SJCRH30 (cell line): ENCODE data around the gene CD79A. TPM values are rescaled to one million over a fixed set of nuclear protein-coding genes. Genes with fewer than 3 reads are reported as not detected.

Experiments
- DNase-seq, 2 experiments: peaks; one replicate each; pipeline ENCODE4 v3.0.0-alpha.2; 2015 to 2020
- H3K27ac ChIP-seq: fragments of 250-450 bp; sonication (Bioruptor Pico); 2 replicates; pipeline ENCODE4 v1.5.1; 2020; ENCODE audit warnings: mild to moderate bottlenecking, moderate library complexity
- H3K27me3 ChIP-seq: fragments of 250-450 bp; sonication (Bioruptor Pico); 2 replicates; pipeline ENCODE4 v1.5.1; 2020; ENCODE audit warnings: mild to moderate bottlenecking, moderate library complexity
- H3K36me3 ChIP-seq: fragments of 250-450 bp; sonication (Bioruptor Pico); 2 replicates; pipeline ENCODE4 v1.5.1; 2020; ENCODE audit warnings: mild to moderate bottlenecking, moderate library complexity
- H3K4me1 ChIP-seq: fragments of 250-450 bp; sonication (Bioruptor Pico); 2 replicates; pipeline ENCODE4 v1.5.1; 2020; ENCODE audit warnings: mild to moderate bottlenecking, moderate library complexity
- H3K4me3 ChIP-seq: fragments of 250-450 bp; sonication (Bioruptor Pico); 2 replicates; pipeline ENCODE4 v1.5.1; 2020; ENCODE audit warnings: mild to moderate bottlenecking, moderate library complexity
- H3K9me3 ChIP-seq: fragments of 250-450 bp; sonication (Bioruptor Pico); replicated peaks from 2 replicates; pipeline ENCODE4 v1.5.1; 2020; ENCODE audit warnings: mild to moderate bottlenecking, moderate library complexity
- total RNA-seq: library from RNA; depleted of rRNA; stranded (reverse); fragments of >200 nt; shearing (Covaris generic); gene quantifications from 2 replicates; pipeline ENCODE4 v1.2.3, GENCODE V29; 2014

CD79A gene
- total RNA-seq, 1 experiment from 2014 or later, result 0.61 TPM

DNA sequence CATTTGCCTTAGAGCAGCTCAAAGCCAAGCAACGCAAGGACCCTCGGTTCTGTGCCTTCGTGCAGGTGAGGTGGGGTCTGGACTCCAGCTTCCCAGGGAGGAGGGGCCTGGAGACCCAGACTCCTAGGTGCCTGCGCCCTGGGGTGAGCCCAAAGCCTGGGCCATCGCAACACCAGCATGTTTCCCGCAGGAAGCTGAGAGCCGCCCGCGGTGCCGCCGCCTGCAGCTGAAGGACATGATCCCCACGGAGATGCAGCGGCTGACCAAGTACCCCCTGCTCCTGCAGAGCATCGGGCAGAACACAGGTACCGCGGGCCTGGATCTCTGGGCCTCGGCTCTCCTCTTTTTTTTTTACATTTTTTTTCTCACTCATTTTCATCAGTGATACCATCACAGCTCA is 25.5 kb downstream of the CD79A start:
- no peaks in the 10 kb centered on the region for H3K9me3 ChIP-seq
- no peaks in the 10 kb centered on the region for H3K4me1 ChIP-seq
- peaks cover 56% of the 10 kb centered on the region for H3K36me3 ChIP-seq
- no peak overlapping the region for H3K4me3 ChIP-seq
- no peaks in the 10 kb centered on the region for H3K27me3 ChIP-seq
- DNase-seq, result no peak
- no peak overlapping the region for H3K27ac ChIP-seq

DNA sequence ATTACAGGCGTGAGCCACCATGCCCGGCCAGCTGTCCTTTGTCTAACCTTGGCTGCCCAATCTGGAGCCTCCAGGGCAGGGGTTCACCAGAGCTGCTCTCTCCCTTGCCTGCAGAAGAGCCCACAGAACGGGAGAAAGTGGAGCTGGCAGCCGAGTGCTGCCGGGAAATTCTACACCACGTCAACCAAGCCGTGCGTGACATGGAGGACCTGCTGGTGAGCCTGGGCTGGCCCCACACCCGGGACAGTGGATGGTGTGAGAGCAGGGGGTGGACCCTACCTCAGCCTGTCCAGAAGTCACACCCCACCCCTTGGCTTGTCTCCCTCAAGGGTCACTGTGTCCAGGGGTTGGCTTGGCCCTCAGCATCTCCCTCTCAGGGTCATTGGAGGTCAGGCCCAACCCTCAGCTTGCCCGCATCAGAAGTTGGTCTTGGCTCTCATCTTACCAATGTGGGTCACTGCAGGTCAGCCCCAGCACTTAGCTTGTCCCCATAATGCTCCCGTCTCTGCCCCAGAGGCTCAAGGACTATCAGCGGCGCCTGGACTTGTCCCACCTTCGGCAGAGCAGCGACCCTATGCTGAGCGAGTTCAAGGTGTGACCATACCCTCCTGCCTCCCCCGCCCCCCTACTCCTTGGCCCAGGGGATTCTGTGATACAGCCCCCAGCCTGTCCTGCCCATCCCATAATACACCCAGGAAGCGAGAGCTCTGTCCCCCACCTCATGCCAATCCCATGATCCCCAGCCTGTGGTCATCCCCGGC is 26.3 kb downstream of the CD79A start:
- DNase-seq, result no peak
- peaks cover 56% of the 10 kb centered on the region for H3K36me3 ChIP-seq
- no peaks in the 10 kb centered on the region for H3K27me3 ChIP-seq
- no peak overlapping the region for H3K4me3 ChIP-seq
- no peak overlapping the region for H3K27ac ChIP-seq
- H3K4me1 ChIP-seq, result no peaks in the 10 kb centered on the region
- no peaks in the 10 kb centered on the region for H3K9me3 ChIP-seq

DNA sequence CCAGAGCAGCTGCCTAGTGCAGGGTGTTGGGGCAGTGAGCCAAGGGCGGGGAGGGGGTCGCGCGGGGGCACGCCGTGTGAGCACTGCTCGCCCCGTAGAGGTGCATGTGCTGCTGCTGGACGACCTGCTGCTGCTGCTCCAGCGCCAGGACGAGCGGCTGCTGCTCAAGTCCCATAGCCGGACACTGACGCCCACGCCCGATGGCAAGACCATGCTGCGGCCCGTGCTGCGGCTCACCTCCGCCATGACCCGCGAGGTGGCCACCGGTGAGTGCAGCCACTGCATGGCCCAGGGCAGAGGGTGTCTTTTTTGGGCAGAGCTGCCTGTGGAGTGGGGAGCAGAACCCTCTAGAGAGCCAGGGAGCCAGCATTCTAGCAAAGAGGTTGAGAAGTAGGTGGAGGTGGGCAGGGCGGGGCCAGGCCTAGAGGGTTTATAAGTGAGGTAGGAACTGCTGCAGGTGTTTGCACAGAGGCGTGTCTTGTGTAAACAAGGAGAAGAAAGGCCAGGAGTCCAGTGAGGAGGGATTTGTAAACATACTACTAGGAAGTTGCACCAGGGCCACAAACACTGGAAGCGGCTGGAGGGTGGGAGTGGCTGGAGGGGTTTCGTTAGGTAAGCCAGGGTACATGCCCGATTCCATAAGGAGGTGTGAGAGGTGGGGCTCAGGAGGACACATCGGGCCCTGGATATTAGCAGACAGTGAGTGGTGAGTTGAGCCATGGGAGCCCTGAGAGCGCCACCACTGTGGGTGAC is 27.2 kb downstream of the CD79A start:
- Histone ChIP-seq H3K4me3 (no peak overlapping the region), H3K9me3 (no peaks in the 10 kb centered on the region), H3K4me1 (no peaks in the 10 kb centered on the region), H3K27me3 (no peaks in the 10 kb centered on the region), H3K27ac (no peak overlapping the region), H3K36me3 (peaks cover 49% of the 10 kb centered on the region)
- DNase-seq, result no peak

DNA sequence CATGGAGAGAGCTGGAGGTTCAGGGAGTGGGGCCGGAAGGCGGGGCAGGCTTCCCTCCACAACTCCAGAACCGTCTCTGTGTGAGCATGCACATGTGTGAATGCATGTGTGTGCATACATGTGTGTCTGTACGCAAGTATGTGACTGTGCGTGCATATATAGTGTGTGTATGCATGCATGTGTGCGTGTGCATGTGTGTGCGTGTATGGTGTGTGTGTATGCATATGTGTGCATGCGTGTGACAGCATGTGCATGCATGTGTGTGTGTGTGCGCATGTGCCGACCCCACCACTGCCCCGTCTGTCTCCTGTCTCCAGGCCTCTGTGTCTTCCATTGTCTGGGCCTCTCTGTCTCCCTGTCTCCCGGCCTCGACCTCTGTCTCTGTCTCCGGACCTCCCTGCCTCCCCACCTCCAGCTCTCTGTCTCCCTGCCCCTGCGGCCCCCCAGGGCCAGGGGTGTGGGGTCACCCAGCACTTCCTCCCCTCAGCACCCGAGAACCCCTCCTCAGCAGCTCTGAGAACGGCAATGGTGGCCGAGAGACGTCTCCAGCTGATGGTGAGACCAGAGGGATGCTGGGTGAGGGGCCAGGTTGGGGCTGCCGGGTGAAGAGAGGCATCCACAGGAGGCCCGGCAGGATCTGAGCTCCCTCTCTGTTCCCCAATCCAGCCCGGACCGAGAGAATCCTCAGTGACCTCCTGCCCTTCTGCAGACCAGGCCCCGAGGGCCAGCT is 28.4 kb downstream of the CD79A start:
- Histone ChIP-seq H3K4me3 (no peak overlapping the region), H3K27ac (no peak overlapping the region), H3K4me1 (no peaks in the 10 kb centered on the region), H3K36me3 (peaks cover 39% of the 10 kb centered on the region), H3K9me3 (no peaks in the 10 kb centered on the region), H3K27me3 (no peaks in the 10 kb centered on the region)
- no peak for DNase-seq

DNA sequence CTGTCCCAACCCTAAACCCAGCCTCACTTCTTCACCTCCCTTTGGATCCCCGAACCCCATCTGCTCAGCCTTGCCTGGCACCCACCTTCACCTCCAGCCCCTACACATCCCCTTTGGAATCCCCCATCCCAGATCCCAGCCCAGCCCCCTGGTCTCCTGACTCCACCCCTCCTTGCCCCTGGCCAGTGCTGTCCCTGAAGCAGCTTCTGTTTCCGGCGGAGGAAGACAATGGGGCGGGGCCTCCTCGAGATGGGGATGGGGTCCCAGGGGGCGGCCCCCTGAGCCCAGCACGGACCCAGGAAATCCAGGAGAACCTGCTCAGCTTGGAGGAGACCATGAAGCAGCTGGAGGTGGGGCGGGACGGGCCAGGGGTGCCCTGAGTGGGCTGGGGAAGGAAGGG is 29.2 kb downstream of the CD79A start:
- peaks cover 4% of the 10 kb centered on the region; the same call in 1 of the 2 replicates for H3K27me3 ChIP-seq
- H3K27ac ChIP-seq, result no peak overlapping the region
- peaks cover 35% of the 10 kb centered on the region for H3K36me3 ChIP-seq
- H3K4me3 ChIP-seq, result no peak overlapping the region
- no peaks in the 10 kb centered on the region for H3K9me3 ChIP-seq
- DNase-seq, result no peak
- no peaks in the 10 kb centered on the region for H3K4me1 ChIP-seq

DNA sequence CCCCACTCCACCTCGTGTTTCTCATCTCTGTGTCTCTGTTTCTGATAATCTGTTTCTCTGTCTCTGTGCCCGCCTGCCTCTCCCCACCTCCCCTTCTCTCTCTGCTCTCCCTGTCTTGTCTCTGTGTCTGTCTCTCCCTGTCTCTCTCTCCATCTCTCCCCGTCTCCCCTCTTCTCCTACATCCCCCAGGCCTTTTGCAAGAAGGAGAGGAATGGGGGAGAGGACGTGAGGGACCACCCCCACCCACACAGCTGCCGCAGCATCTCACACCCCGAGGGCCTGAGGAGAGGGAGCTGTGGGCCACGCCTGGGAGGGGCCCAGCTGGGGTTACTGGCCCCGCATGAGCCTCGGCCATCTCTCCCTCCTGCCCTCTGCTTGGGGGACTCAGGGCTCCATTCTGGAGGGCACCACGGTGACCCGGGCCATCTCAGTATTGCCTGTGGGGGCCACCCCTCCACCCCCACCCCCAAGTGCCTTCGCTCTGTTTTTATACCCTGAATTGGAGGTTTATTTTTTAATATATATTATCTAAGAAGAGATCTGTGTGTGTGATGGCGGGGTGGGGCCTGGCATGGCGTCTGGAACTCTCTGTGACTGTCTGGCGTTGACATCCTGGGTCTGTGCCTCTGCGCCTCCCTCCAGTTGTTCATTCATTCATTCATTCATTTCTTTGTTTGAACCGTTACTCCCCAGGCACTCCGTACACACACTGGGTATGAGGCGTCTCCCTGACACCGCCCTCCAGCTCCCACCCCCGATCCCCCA is 30.0 kb downstream of the CD79A start:
- H3K4me1 ChIP-seq, result no peaks in the 10 kb centered on the region
- H3K9me3 ChIP-seq, result no peaks in the 10 kb centered on the region
- no peak overlapping the region for H3K4me3 ChIP-seq
- no peak overlapping the region for H3K27ac ChIP-seq
- H3K36me3 ChIP-seq, result peaks cover 33% of the 10 kb centered on the region
- H3K27me3 ChIP-seq, result peaks cover 12% of the 10 kb centered on the region
- no peak for DNase-seq

DNA sequence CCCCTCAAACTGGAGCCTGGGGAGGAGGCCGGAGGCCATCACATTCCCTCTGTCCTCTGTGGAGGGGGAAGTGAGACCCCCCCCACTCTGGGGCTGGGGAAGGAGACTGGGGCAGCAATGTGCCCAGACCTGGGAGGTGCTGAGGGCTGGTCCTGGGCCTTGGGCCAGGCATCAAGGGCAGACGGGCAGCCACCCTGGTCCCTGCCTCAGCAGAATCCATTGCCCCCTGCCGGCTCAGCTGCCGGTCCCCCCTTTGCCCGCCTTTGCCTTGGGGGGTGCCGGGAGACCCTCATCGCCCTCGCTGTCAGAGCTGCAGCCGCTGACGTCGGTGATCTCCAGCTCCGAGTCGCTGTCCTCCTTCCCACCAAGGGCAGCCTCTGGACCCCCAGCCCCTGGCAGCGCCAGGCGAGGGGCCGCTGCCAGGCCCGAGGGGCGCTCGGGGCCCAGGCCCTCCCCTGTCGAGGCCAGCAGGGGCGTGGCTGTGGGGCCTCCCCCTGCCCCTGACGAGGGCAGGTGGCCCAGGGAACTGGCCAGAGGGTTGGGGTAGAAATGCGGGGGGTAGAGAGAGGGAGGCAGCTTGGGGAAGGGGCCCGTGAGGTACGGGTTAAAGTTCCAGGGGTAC is 31.0 kb downstream of the CD79A start:
- H3K9me3 ChIP-seq, result no peaks in the 10 kb centered on the region
- no peaks in the 10 kb centered on the region for H3K4me1 ChIP-seq
- no peak overlapping the region for H3K4me3 ChIP-seq
- H3K27ac ChIP-seq, result no peak overlapping the region
- H3K27me3 ChIP-seq, result peaks cover 16% of the 10 kb centered on the region
- no peak for DNase-seq
- peaks cover 23% of the 10 kb centered on the region for H3K36me3 ChIP-seq

DNA sequence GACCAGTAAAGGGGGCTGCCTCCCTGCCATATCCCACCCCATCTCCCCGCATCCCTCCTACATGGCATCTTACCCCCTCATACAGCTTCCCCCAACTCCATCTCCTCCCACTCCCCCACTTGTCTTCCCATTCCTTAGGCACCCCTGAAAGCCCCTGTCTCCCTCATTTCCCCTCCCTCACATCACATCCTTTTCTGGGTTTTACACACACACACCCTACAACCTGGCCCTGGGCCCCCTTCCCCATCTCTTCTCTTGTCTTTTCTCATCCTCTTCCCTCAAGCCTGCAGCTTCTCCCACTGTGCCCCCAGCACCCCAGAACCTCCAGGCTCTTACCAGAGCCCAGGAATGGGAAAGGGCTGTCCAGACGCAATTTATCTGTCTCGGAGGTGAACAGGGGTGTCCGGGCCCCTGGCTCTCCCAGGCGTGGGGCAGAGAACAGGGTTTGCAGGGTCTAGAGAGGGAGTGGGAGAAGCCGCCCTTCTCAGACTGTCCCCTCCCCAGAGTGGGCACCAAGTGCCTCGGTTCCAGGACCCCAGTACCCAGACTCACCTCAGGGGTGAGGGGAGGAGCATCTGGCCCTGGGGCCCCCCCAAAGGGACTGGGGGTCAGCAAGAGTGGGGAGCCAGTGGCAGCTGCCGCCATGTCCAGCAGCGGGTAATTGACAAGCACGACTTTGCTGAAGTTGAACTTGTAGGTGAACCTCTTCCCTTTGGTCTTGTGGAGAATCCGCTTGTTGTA is 31.8 kb downstream of the CD79A start:
- peaks cover 17% of the 10 kb centered on the region for H3K36me3 ChIP-seq
- H3K27me3 ChIP-seq, result peaks cover 18% of the 10 kb centered on the region
- H3K9me3 ChIP-seq, result no peaks in the 10 kb centered on the region
- no peak overlapping the region for H3K4me3 ChIP-seq
- no peaks in the 10 kb centered on the region for H3K4me1 ChIP-seq
- no peak for DNase-seq
- no peak overlapping the region for H3K27ac ChIP-seq

DNA sequence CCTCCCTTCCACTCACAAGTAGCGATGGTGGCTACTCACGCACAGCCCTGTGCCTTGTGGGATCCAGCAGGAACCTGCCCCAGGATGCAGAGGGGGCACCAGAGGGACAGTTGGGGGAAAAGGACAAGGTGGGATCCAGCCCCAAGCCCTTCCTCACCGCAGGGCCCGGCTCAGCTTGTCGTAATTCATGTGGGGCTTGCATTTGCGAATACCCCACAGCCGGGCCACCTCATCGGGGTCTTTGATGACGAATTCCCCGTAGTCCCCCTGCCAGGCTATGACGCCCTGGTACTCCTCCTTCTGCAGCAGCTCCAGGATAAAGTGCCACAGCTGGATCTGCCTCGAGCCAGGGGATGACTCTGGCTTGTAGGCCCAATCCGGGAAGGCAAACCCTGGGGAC is 32.6 kb downstream of the CD79A start:
- no peak for DNase-seq
- no peaks in the 10 kb centered on the region for H3K4me1 ChIP-seq
- no peaks in the 10 kb centered on the region for H3K9me3 ChIP-seq
- H3K27ac ChIP-seq, result no peak overlapping the region
- H3K4me3 ChIP-seq, result no peak overlapping the region
- H3K27me3 ChIP-seq, result peaks cover 22% of the 10 kb centered on the region
- H3K36me3 ChIP-seq, result peaks cover 11% of the 10 kb centered on the region

DNA sequence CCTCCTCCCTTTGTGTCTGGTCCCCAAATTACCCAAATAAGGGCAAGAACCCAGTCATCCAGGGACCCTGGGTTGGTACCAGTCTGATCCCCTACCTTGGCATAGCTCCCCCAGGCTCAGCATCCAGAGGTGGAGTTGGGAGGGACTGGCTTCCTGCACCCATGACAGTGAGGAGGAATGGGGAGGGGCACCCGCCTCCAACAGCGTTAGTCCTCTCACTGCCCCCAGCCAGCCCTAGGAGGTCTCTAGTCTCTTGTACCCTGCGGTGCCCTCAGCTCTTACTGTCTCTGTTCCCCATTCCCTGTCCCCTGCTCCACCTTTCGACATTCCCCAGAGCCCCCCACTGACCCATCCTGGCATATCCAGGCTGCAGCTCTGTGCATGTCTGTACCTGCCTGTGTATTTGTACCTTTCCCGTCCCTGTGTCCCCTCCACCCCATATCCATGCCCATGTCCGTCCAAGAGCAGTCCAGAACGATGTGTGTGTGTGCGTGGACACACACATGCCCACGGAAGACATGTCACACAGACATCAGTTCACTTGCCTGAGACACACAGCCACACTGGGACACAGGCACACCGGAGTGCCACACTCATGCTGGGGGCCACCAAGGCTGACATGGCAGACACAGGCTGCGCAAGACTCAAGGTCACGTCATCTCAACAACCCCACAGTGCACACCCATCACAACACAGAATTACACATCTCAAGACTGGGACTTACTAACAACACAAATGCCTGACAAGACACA is 33.3 kb downstream of the CD79A start:
- Histone ChIP-seq H3K36me3 (peaks cover 11% of the 10 kb centered on the region), H3K27ac (no peak overlapping the region), H3K27me3 (peaks cover 26% of the 10 kb centered on the region), H3K4me3 (no peak overlapping the region), H3K9me3 (no peaks in the 10 kb centered on the region), H3K4me1 (no peaks in the 10 kb centered on the region)
- DNase-seq, result no peak

DNA sequence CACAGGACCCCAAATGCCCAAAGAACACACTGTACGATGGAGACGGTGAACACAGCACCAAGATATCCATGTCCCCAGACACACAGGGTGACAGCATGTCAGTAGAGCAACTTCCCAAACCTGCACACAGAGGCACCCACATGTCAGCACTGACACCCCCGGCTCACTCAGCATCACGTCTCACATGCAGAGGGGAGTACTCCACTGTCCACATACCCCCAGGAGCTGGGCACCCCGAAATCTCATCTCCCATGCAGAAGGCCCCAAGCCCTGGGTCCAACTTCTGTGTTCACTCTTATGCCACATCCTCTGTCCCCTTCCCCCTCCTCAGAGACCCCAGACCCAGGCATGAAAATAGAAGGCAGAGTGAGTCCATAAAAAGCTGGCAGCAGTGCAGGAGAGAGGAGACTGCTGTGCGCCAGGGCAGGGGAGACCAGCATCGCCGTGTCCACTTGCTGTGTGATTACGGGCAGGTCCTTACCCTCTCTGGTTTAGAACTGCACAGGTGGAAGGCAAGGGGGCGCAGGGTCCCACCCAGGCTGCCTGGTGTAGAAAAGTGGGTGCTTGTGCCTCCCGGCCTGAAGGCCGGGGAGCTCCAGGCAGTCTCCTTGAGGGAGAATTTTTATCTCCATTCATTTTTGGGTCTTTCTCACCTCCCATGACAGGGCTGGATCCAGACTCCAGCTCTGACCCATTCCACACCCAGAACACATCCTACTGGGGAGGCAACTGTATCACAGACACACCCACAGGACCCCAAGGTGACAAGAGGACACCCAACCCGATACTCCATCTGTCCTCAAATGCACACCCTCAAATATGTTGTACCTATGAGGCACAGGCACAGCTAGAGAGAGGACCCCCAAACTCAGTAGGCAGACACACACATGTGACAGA is 34.2 kb downstream of the CD79A start:
- Histone ChIP-seq H3K4me3 (no peak overlapping the region), H3K27me3 (peaks cover 30% of the 10 kb centered on the region), H3K4me1 (no peaks in the 10 kb centered on the region), H3K27ac (no peak overlapping the region), H3K9me3 (no peaks in the 10 kb centered on the region), H3K36me3 (peaks cover 8% of the 10 kb centered on the region)
- DNase-seq, result no peak

DNA sequence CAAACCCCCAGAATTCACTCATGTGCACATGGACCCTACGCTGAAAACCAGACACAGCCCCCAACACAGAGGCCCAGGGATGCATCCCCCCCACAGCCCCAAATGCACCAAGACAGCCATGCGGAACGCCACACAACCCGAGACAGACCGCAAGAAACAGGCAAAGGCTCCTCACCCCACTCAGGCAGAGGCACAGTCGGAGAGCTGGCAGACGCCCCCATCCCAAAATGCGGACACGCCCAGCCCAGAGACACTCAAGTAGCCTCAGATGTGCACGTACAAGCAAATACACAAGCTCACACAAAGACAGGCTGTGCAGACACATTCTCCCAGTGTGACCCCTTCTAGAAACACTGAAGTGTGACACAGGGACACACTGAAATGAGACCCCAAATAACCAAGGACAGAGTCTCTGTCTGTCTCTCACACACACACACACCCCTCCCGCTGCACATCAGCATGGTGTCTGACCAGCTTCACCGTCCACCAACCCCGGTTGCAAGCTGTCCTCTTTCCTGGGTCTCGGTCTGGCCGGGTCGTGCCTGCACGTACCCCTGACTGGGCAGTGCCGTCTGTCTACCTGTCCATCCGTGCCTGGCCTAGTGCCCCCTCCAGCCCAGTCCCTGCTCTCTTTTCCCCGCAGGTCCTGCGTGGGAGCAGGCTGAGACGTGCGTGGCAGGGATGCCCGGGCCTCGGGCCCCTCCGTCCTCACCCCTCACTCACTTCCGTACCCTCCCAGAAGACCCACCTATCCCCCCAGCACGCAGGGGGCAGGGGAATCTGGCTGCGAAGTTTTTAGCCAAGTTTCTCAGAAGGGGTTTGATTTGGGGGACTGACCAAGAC is 35.0 kb downstream of the CD79A start:
- Histone ChIP-seq H3K27ac (no peak overlapping the region), H3K4me1 (no peaks in the 10 kb centered on the region), H3K36me3 (peaks cover 4% of the 10 kb centered on the region), H3K4me3 (no peak overlapping the region), H3K27me3 (peaks cover 39% of the 10 kb centered on the region), H3K9me3 (no peaks in the 10 kb centered on the region)
- DNase-seq, result no peak
